Stimulated activated CD4-positive, alpha-beta T cell treated with anti-CD3 and anti-CD28 coated beads, Interleukin-12 subunit alpha, Interleukin-12 subunit beta, amount 100 ng/mL, for 48 hours (primary cell): ENCODE results near the gene NDRG3.

Source experiments
- DNase-seq, 3 donors: peaks; one replicate each; pipeline ENCODE4 v3.0.0-alpha.2; 2020; ENCODE audit warnings: low read depth in 2 of 3, low spot score in 1 of 3

NDRG3 gene

GRCh38 chr20:36745927-36746659 is at the start of gene NDRG3:
Gene NDRG3 (minus strand): TSS chr20:36746090. CDS start chr20:36721735, 24,355 bp downstream.
- peak; percentile 85 to 88 (median 87) for DNase-seq

DNA sequence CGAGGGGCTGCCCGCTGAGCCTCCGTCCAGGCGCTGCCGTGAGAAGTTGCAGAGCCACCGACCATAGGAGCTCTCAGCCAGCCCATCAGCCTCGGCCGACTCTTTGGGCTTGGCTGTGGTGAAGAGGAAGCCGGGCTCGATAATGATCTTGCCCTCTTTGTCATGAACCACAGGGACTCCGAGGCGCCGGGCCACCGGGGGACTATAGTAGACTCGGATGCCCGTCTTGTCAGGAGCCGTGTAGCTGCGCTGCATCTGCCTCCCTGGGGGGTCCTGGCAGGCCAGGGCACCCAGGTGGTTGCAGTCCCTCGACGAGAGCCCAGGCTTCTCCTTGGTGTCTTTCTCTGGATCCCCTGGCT is 48.2 kb upstream of the NDRG3 start:
- no peak for DNase-seq

GRCh38 chr20:36793294-36794115 is 47.6 kb upstream of the NDRG3 start:
- DNase-seq, result no peak

DNA sequence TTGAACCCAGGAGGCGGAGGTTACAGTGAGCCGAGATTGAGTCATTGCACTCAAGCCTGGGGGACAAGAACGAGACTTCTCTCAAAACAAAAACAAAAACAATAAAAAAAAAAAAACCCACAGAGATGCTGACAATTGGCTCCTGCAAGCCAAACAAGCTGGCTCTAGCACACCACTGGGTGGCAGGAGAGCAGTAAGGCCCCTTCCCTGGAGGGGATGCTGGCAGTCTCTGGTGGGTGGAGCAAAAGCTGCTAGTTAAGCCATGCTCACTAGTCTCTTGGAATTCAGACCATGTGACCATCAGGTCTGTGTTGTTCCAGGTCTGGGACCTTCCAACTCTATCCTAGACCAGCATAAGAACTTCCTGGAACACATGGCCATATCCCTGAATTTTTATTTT is 46.5 kb upstream of the NDRG3 start:
- no peak for DNase-seq

GRCh38 chr20:36791862-36792261 is 46.0 kb upstream of the NDRG3 start:
- no peak for DNase-seq

DNA sequence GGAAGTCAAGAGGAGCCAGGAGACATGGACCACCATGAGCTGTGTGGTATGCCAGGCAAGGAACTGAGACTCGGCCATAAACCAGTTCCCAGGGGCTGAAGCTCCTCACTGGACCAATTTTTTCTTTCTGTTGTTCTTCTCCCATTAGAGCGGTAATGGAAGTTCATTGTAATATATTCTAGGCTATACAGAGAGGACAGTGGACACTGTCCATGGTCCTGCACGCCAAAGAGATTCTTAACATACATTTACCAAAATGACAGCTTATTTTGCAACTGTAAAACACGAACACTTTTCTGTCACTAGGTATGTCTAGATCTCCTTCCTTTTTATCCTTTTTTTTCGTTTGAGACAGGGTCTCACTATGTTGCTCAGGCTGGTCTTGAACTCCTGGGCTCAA is 40.8 kb upstream of the NDRG3 start:
- no peak for DNase-seq

- no peak for DNase-seq
Measured at GRCh38 chr20:36786246-36786645, 40.4 kb upstream of the NDRG3 start.

GRCh38 chr20:36785308-36785707 is 39.4 kb upstream of the NDRG3 start:
- no peak for DNase-seq

- DNase-seq, result no peak
Measured at GRCh38 chr20:36784900-36785299, 39.0 kb upstream of the NDRG3 start.

DNA sequence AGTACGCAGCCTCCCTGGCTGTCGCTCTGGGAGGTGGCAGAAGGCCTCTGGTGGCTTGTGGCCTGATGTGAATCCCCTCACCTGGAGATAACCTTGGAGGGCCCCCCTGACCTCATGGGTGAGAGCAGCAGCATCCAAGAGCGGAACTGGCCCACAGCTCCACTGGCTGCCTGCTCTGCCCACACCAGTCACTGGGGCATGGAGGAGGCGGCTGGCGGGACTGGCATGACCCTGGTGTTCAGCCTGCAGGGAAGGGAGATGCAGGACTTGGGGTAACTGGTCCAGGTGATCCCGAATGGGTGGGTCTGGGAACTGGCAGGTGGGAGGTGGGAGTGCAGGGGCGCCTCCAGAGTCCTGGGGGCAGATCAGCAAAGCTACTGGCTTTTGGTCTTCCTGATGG is 38.2 kb upstream of the NDRG3 start:
- no peak for DNase-seq

GRCh38 chr20:36779656-36780025 is 33.8 kb upstream of the NDRG3 start:
- no peak for DNase-seq

DNA sequence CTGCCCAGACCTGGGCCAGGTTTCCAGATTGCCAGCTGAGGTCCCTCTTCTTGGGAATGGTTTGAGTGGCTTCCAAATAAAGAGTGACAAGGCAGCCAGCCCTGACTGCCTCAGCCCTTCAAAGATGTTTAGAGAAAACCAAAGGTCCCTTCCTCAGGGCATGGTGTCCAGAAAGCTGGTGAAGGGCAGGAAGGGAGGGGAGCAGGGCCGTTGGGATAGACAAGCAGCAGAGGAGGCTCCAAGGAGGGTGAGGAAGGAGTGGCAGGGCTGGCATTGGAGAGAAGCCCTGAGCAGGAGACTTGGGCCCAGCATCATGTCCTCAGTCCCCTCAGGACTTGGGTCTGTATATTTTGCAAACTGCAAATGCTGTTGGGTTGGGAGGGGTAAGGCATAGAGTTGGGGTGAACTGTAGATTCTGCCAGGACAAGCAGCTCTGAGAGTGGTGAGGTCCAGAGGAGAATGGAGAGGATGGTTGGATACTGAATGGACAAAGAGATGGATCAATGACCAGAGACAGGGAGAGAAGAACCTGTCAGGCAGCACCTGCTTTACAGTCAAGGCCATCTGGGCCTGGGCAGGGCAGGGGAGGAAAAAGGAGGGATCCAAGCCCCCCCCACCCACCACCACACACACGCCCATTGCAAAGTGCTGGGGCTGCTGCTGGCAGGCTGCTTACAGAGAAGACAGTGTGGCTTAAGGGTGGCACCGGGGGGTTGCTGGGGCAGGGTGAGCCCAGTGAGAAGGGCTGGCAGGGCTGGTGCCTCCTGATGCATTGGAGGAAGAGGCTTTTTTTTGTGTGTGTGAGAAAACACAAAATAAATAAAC is 33.2 kb upstream of the NDRG3 start:
- DNase-seq, result no peak

DNA sequence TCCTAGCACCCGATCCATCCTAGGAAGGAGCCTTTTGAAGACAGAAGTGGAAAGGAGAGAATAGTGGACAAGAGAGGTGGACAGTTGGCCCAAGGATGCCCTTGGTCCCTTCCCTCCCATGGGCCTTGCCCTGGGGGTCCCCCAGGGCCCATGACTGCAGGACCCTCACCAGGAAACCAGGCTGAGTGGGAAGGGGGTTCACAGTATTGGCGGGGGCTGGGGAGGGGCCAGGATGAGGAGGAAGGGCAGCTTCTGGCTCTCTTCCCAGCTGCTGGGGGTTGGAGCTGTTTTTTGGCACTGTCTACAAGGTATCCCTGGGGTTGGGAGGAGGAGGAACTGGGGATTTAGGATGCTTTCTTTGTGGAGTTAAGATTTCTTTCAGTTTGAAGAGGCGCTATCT is 31.7 kb upstream of the NDRG3 start:
- DNase-seq, result no peak

DNA sequence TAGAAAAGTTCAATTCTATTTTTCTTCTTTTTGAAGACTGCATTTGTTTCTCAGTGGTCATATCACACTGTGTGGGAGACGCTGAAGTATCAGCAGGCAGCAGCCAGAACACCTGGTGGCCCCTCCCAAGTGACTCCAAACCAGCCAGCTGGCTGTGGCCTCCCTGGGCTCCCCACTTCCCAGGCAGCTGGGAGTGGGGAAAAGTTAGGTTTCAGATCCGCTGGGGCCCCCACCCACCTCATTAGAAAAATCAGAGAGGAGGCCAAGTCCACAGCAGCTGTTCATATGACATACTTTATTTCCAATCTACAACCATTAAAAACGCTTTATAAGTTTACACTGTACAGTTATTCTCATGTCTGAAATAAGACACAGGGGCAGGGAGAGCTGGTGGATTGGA is 31.3 kb upstream of the NDRG3 start:
- DNase-seq, result no peak

GRCh38 chr20:36775826-36776225 is 29.9 kb upstream of the NDRG3 start:
- DNase-seq, result no peak

DNA sequence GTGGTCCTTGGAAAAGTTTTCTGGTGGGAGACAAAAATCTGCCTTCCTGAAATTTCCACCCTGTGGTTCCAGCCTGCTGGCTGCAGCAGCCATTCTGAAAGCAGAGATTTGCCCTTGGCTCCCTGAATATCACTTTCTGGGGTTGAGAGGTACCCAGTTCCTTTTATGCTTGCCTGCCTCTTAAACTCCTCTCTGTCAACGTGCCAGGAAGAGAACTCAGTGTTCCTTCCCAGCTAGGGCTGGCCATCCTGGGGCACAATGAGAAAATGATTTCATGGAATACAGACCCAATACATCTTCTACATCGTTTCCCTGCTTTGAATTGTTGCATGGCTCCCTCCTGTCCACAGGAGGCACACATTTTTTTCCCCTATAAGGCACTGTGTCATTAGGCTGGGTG is 29.3 kb upstream of the NDRG3 start:
- no peak for DNase-seq

DNA sequence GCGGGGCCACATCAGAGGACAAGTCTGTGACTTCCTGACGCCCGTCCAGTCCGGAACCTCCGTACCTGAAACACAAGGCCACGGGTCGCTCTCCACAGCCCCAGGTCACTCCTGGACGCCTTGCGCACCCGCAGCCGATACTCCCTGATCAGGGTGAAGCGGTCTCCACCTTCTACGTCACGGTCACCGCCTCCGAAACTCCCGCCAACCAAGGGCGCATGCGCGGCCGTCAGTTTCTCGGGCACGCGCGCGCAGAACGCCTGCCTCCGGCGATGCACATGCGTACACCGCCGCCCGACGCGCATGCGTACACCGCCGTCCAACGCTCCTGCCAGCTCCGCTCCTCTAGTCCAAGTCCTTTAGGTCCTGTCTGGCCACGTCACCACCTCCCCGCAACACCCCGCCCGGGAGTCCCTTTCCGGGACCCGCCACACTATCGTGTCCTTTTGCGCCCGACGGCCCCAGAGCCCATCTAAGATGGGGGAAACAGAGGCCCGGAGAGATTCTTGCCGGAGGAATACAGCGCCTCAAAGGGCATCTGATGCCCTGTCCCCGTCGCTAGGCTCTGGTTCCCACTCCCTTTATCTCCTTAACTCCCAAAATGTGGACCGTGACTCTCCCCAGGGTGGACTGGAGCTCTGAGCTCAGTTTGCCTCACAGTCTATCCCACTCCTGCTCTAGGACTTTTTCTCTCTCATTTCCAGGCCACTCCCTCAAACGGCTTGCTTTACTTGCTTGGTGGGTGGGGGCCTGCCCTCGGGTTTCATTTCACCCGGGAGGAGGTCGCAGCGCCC is 27.9 kb upstream of the NDRG3 start, which contains the start of gene DSN1:
Gene DSN1, minus strand, starts transcription at position 167 of the 794 bp plus-strand sequence. CDS start 2,305 bp downstream, outside the sequence.
- peak; percentile 97 to 98 (median 97) for DNase-seq

DNA sequence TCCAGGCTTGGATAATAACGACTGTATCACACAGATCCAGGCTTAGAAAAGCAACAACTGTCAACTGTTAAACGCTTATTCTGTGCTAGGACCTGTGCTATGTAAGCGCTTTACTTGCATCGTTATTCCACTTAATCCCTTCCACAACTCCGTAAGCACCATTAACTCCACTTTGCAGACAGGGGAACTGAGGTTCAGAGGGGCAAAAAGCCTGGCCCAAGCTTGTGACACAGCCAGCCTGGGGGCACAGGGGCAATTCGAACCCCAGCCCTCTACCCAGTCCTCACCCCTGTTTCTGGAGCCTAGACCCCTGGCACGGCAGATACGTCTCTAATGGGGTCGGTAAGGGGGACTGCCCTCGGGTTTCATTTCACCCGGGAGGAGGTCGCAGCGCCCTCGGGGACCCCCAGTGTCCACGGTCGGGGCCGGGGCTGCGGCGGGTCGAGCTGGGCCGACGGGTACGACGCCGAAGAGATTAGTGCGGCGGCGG is 27.3 kb upstream of the NDRG3 start:
- DNase-seq, result peak in 1 of 3 donors; percentile 2

- no peak for DNase-seq
Measured at GRCh38 chr20:36770680-36771079, 24.8 kb upstream of the NDRG3 start.

GRCh38 chr20:36768768-36769430 is 23.0 kb upstream of the NDRG3 start:
- no peak for DNase-seq
